HEK293T (cell line): ENCODE results near the gene IL4R.

ENCODE experiments used
- ARNT ChIP-seq: fragments of 450-650 bp; IDR thresholded peaks from 2 replicates; pipeline ENCODE4 v1.6.1; 2017; ENCODE audit warnings: mild to moderate bottlenecking
- BHLHE40 ChIP-seq: fragments of 450-650 bp; IDR thresholded peaks from 2 replicates; pipeline ENCODE4 v1.6.1; 2016; ENCODE audit warnings: mild to moderate bottlenecking, moderate library complexity, borderline replicate concordance
- CTBP1 ChIP-seq: fragments of 450-650 bp; IDR thresholded peaks from 2 replicates; pipeline ENCODE4 v1.6.1; 2016; ENCODE audit warnings: borderline replicate concordance
- ELF4 ChIP-seq: fragments of 450-650 bp; IDR thresholded peaks from 2 replicates; pipeline ENCODE4 v1.6.1; 2017; ENCODE audit warnings: antibody characterized with exemption
- FOXA1 ChIP-seq: fragments of 450-650 bp; IDR thresholded peaks from 2 replicates; pipeline ENCODE4 v1.6.1; 2016; ENCODE audit warnings: mild to moderate bottlenecking
- FOXK2 ChIP-seq: fragments of 450-650 bp; IDR thresholded peaks from 2 replicates; pipeline ENCODE4 v1.6.1; 2016; ENCODE audit warnings: mild to moderate bottlenecking
- FOXM1 ChIP-seq: fragments of 450-650 bp; IDR thresholded peaks from 2 replicates; pipeline ENCODE4 v1.6.1; 2017; ENCODE audit warnings: mild to moderate bottlenecking, borderline replicate concordance
- HDGF ChIP-seq: fragments of 450-650 bp; IDR thresholded peaks from 2 replicates; pipeline ENCODE4 v1.6.1; 2017; ENCODE audit warnings: antibody characterized with exemption, borderline replicate concordance
- NFRKB ChIP-seq: fragments of 450-650 bp; IDR thresholded peaks from 2 replicates; pipeline ENCODE4 v1.6.1; 2016; ENCODE audit warnings: mild to moderate bottlenecking, moderate library complexity
- SP1 ChIP-seq: fragments of 450-650 bp; IDR thresholded peaks from 2 replicates; pipeline ENCODE4 v1.6.1; 2017
- TARDBP ChIP-seq: fragments of 450-650 bp; IDR thresholded peaks from 2 replicates; pipeline ENCODE4 v1.6.1; 2016
- ZNF384 ChIP-seq: fragments of 450-650 bp; IDR thresholded peaks from 2 replicates; pipeline ENCODE4 v1.6.1; 2016
- TF ChIP-seq, protein P1 (sequence below): fragments of 450-650 bp; IDR thresholded peaks from 2 replicates; pipeline ENCODE4 v1.6.1; 2016

- TF ChIP-seq FOXA1, result no peak
- TF ChIP-seq FOXM1, result no peak
- no peak for TF ChIP-seq BHLHE40
- TF ChIP-seq HDGF, result no peak
- no peak for TF ChIP-seq TARDBP
- TF ChIP-seq SP1, result no peak
- no peak for TF ChIP-seq CTBP1
- TF ChIP-seq, protein P1, sequence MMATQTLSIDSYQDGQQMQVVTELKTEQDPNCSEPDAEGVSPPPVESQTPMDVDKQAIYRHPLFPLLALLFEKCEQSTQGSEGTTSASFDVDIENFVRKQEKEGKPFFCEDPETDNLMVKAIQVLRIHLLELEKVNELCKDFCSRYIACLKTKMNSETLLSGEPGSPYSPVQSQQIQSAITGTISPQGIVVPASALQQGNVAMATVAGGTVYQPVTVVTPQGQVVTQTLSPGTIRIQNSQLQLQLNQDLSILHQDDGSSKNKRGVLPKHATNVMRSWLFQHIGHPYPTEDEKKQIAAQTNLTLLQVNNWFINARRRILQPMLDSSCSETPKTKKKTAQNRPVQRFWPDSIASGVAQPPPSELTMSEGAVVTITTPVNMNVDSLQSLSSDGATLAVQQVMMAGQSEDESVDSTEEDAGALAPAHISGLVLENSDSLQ, result no peak
- TF ChIP-seq ELF4, result no peak
- no peak for TF ChIP-seq ZNF384
- TF ChIP-seq NFRKB, result no peak
- TF ChIP-seq ARNT, result no peak
- TF ChIP-seq FOXK2, result no peak
These were observed 93.4 kb downstream of the IL4R start for GRCh38 chr16:27407133-27407532.
